ENCODE measurements around the gene NAALADL2.

The NAALADL2 gene

GRCh38 chr3:175477651-175478224 is 618.6 kb downstream of the NAALADL2 start:
- Histone ChIP-seq H3K27ac (ENCODE audit: low read depth, low read length) (no peak overlapping the region), H3K9ac (ENCODE audit: low read depth, low read length) (no peak overlapping the region), H3K4me1 (ENCODE audit: control insufficient read depth, insufficient read depth, low read length) (no peaks in the 10 kb centered on the region)

GRCh38 chr3:175478301-175478700 is 619.2 kb downstream of the NAALADL2 start:
- Histone ChIP-seq H3K4me3 (ENCODE audit: low read depth, low read length) (no peak overlapping the region), H3K27me3 (ENCODE audit: control insufficient read depth, insufficient read depth, low read length) (no peaks in the 10 kb centered on the region), H3K27ac (ENCODE audit: low read depth, low read length) (no peak overlapping the region), H3K9ac (ENCODE audit: low read depth, low read length) (no peak overlapping the region), H3K4me1 (ENCODE audit: control insufficient read depth, insufficient read depth, low read length) (no peaks in the 10 kb centered on the region), H3K9me3 (ENCODE audit: control insufficient read depth, insufficient read depth, low read length) (no peaks in the 10 kb centered on the region), H3K36me3 (ENCODE audit: control insufficient read depth, insufficient read depth, low read length) (no peaks in the 10 kb centered on the region)

More at GRCh38 chr3:175477651-175478224, 618.6 kb downstream of the NAALADL2 start:
- Histone ChIP-seq H3K27me3 (ENCODE audit: control insufficient read depth, insufficient read depth, low read length) (no peaks in the 10 kb centered on the region), H3K9me3 (ENCODE audit: control insufficient read depth, insufficient read depth, low read length) (no peaks in the 10 kb centered on the region), H3K4me3 (ENCODE audit: low read depth, low read length) (no peak overlapping the region), H3K36me3 (ENCODE audit: control insufficient read depth, insufficient read depth, low read length) (no peaks in the 10 kb centered on the region)

DNA sequence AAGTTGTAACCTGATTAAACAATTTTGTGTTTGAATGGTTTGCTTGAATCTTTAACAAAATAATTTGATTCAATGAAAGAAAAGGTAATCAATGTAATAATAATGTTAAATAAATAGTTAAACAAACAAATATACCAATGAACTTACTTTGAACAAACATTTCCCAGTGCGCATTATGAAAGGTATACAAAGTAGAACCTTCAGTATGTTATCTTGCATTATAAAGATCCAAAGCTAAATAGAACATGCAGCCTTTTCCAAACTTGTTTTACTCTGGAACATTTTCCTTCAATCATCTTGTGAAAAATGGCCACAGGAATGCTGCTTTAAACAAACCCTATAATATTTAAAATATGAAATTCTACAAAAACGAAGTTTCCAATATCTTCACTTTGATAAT is 620.0 kb downstream of the NAALADL2 start:
- no peaks in the 10 kb centered on the region for H3K27me3 ChIP-seq (ENCODE audit: control insufficient read depth, insufficient read depth, low read length)
- H3K4me1 ChIP-seq (ENCODE audit: control insufficient read depth, insufficient read depth, low read length), result no peaks in the 10 kb centered on the region
- no peaks in the 10 kb centered on the region for H3K9me3 ChIP-seq (ENCODE audit: control insufficient read depth, insufficient read depth, low read length)
- no peak overlapping the region for H3K27ac ChIP-seq (ENCODE audit: low read depth, low read length)
- no peak overlapping the region for H3K4me3 ChIP-seq (ENCODE audit: low read depth, low read length)
- H3K9ac ChIP-seq (ENCODE audit: low read depth, low read length), result no peak overlapping the region
- H3K36me3 ChIP-seq (ENCODE audit: control insufficient read depth, insufficient read depth, low read length), result no peaks in the 10 kb centered on the region

DNA sequence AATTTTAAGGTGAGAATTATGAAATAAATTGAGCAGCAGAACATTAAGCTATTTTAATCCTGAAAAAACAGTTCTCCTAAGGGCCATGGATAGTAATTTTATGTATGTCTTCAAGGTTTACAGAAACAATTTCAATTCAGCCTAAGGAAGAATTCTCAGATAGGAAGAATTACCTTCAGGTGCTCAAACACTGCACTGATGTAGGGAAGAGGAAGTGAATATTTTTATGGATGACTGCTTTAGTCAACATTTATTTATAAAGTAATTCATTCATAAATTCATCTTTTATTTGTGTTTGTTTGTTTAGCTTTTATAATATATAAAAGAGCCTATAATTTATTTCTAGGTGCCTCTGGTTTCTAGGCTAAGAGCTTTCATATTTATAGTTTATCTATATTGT is 620.7 kb downstream of the NAALADL2 start:
- Histone ChIP-seq H3K4me3 (ENCODE audit: low read depth, low read length) (no peak overlapping the region), H3K4me1 (ENCODE audit: control insufficient read depth, insufficient read depth, low read length) (no peaks in the 10 kb centered on the region), H3K9me3 (ENCODE audit: control insufficient read depth, insufficient read depth, low read length) (no peaks in the 10 kb centered on the region), H3K36me3 (ENCODE audit: control insufficient read depth, insufficient read depth, low read length) (no peaks in the 10 kb centered on the region), H3K27me3 (ENCODE audit: control insufficient read depth, insufficient read depth, low read length) (no peaks in the 10 kb centered on the region), H3K27ac (ENCODE audit: low read depth, low read length) (no peak overlapping the region), H3K9ac (ENCODE audit: low read depth, low read length) (no peak overlapping the region)

GRCh38 chr3:175484666-175485065 is 625.5 kb downstream of the NAALADL2 start:
- no peak overlapping the region for H3K4me3 ChIP-seq (ENCODE audit: low read depth, low read length)
- no peak overlapping the region for H3K27ac ChIP-seq (ENCODE audit: low read depth, low read length)
- H3K4me1 ChIP-seq (ENCODE audit: control insufficient read depth, insufficient read depth, low read length), result no peaks in the 10 kb centered on the region

DNA sequence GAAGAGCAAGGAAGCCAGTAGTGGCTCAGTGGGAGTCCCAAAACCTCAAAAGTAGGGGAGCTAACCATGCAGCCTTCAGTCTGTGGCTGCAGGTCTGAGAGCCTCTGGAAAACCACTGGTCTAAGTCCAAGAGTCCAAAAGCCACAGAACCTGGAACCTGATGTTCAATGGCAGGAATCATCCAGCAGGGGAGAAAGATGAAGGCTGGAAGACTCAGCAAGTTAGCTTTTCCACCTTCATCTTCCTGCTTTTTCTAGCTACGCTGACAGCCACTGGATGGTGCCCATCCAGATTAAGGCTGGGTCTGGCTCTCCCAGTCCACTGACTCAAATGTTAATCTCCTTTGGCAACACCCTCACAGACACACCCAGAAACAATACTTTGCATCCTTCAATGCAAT is 626.3 kb downstream of the NAALADL2 start:
- Histone ChIP-seq H3K36me3 (ENCODE audit: control insufficient read depth, insufficient read depth, low read length) (no peaks in the 10 kb centered on the region), H3K4me3 (ENCODE audit: low read depth, low read length) (no peak overlapping the region), H3K27me3 (ENCODE audit: control insufficient read depth, insufficient read depth, low read length) (no peaks in the 10 kb centered on the region), H3K9me3 (ENCODE audit: control insufficient read depth, insufficient read depth, low read length) (no peaks in the 10 kb centered on the region), H3K9ac (ENCODE audit: low read depth, low read length) (no peak overlapping the region), H3K27ac (ENCODE audit: low read depth, low read length) (no peak overlapping the region), H3K4me1 (ENCODE audit: control insufficient read depth, insufficient read depth, low read length) (no peaks in the 10 kb centered on the region)

More at GRCh38 chr3:175484666-175485065, 625.5 kb downstream of the NAALADL2 start:
- Histone ChIP-seq H3K36me3 (ENCODE audit: control insufficient read depth, insufficient read depth, low read length) (no peaks in the 10 kb centered on the region), H3K9ac (ENCODE audit: low read depth, low read length) (no peak overlapping the region), H3K9me3 (ENCODE audit: control insufficient read depth, insufficient read depth, low read length) (no peaks in the 10 kb centered on the region), H3K27me3 (ENCODE audit: control insufficient read depth, insufficient read depth, low read length) (no peaks in the 10 kb centered on the region)

DNA sequence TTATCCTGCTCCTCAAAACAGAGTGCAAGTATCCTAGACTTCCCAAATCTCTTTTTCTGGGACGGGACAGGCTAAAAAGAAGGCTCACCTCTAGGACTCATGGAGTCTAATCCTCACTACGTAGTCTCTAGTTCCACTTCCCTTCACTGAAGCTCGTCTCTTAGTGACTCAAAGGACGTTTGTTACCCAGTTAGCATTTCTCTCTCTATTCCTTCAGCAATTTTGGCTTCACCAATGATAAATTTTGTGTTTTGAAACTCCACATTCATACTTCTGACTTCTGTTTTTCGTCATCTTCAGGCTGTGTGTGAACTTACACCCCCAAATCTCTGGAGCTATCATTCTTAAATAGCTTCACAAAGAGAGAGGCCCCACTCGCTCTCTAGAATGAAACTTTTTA is 627.1 kb downstream of the NAALADL2 start:
- Histone ChIP-seq H3K27ac (ENCODE audit: low read depth, low read length) (no peak overlapping the region), H3K9ac (ENCODE audit: low read depth, low read length) (no peak overlapping the region), H3K9me3 (ENCODE audit: control insufficient read depth, insufficient read depth, low read length) (no peaks in the 10 kb centered on the region), H3K4me3 (ENCODE audit: low read depth, low read length) (no peak overlapping the region), H3K4me1 (ENCODE audit: control insufficient read depth, insufficient read depth, low read length) (no peaks in the 10 kb centered on the region), H3K27me3 (ENCODE audit: control insufficient read depth, insufficient read depth, low read length) (no peaks in the 10 kb centered on the region), H3K36me3 (ENCODE audit: control insufficient read depth, insufficient read depth, low read length) (no peaks in the 10 kb centered on the region)

GRCh38 chr3:175489406-175489805 is 630.3 kb downstream of the NAALADL2 start:
- no peak overlapping the region for H3K27ac ChIP-seq (ENCODE audit: low read depth, low read length)
- no peaks in the 10 kb centered on the region for H3K27me3 ChIP-seq (ENCODE audit: control insufficient read depth, insufficient read depth, low read length)
- H3K36me3 ChIP-seq (ENCODE audit: control insufficient read depth, insufficient read depth, low read length), result no peaks in the 10 kb centered on the region
- H3K9ac ChIP-seq (ENCODE audit: low read depth, low read length), result no peak overlapping the region
- H3K4me1 ChIP-seq (ENCODE audit: control insufficient read depth, insufficient read depth, low read length), result no peaks in the 10 kb centered on the region; the same call in 1 of the 2 replicates
- H3K9me3 ChIP-seq (ENCODE audit: control insufficient read depth, insufficient read depth, low read length), result no peaks in the 10 kb centered on the region
- no peak overlapping the region for H3K4me3 ChIP-seq (ENCODE audit: low read depth, low read length)

GRCh38 chr3:175493301-175493700 is 634.2 kb downstream of the NAALADL2 start:
- Histone ChIP-seq H3K9me3 (ENCODE audit: control insufficient read depth, insufficient read depth, low read length) (no peaks in the 10 kb centered on the region), H3K27ac (ENCODE audit: low read depth, low read length) (no peak overlapping the region), H3K9ac (ENCODE audit: low read depth, low read length) (no peak overlapping the region), H3K36me3 (ENCODE audit: control insufficient read depth, insufficient read depth, low read length) (no peaks in the 10 kb centered on the region), H3K27me3 (ENCODE audit: control insufficient read depth, insufficient read depth, low read length) (no peaks in the 10 kb centered on the region), H3K4me1 (ENCODE audit: control insufficient read depth, insufficient read depth, low read length) (no peaks in the 10 kb centered on the region; the same call in 1 of the 2 replicates), H3K4me3 (ENCODE audit: low read depth, low read length) (no peak overlapping the region)

DNA sequence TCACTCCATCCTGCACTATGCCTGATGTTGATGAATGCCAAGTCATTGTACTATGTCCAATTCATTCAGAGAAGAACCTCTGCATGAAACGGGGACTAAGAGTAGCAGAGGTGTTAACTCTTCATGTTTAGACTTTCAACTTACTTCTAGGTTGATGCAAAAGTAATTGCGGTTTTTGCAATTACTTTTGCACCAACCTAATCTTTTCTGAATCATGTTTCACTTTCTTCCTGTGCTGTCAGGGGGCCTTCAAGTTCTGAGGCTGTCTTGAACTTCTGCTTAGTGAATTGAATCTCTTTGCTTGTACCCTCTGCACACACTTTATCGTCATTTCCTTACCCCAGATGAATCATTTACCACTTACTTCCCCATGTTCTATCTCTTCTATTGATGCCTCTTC is 636.2 kb downstream of the NAALADL2 start:
- Histone ChIP-seq H3K4me1 (ENCODE audit: control insufficient read depth, insufficient read depth, low read length) (no peaks in the 10 kb centered on the region; the same call in 1 of the 2 replicates), H3K27me3 (ENCODE audit: control insufficient read depth, insufficient read depth, low read length) (no peaks in the 10 kb centered on the region), H3K36me3 (ENCODE audit: control insufficient read depth, insufficient read depth, low read length) (no peaks in the 10 kb centered on the region), H3K9me3 (ENCODE audit: control insufficient read depth, insufficient read depth, low read length) (no peaks in the 10 kb centered on the region), H3K4me3 (ENCODE audit: low read depth, low read length) (no peak overlapping the region), H3K27ac (ENCODE audit: low read depth, low read length) (no peak overlapping the region), H3K9ac (ENCODE audit: low read depth, low read length) (no peak overlapping the region)

- H3K9ac ChIP-seq (ENCODE audit: low read depth, low read length), result no peak overlapping the region
- no peaks in the 10 kb centered on the region for H3K36me3 ChIP-seq (ENCODE audit: control insufficient read depth, insufficient read depth, low read length)
- H3K27ac ChIP-seq (ENCODE audit: low read depth, low read length), result no peak overlapping the region
- H3K4me1 ChIP-seq (ENCODE audit: control insufficient read depth, insufficient read depth, low read length), result peaks cover 6% of the 10 kb centered on the region; the same call in 1 of the 2 replicates
- no peak overlapping the region for H3K4me3 ChIP-seq (ENCODE audit: low read depth, low read length)
- no peaks in the 10 kb centered on the region for H3K27me3 ChIP-seq (ENCODE audit: control insufficient read depth, insufficient read depth, low read length)
- H3K9me3 ChIP-seq (ENCODE audit: control insufficient read depth, insufficient read depth, low read length), result no peaks in the 10 kb centered on the region
These were observed 643.0 kb downstream of the NAALADL2 start for GRCh38 chr3:175502155-175502554.

Measured in HUES48 (cell line).